GM21447 (cell line): ENCODE results near the gene ABCC1.

ENCODE experiments used
- ATAC-seq: cut with Tn5 transposase; IDR thresholded peaks from one replicate; pipeline ENCODE4 v1.9.1; 2021; ENCODE audit not compliant: unreplicated experiment

ABCC1 gene

DNA sequence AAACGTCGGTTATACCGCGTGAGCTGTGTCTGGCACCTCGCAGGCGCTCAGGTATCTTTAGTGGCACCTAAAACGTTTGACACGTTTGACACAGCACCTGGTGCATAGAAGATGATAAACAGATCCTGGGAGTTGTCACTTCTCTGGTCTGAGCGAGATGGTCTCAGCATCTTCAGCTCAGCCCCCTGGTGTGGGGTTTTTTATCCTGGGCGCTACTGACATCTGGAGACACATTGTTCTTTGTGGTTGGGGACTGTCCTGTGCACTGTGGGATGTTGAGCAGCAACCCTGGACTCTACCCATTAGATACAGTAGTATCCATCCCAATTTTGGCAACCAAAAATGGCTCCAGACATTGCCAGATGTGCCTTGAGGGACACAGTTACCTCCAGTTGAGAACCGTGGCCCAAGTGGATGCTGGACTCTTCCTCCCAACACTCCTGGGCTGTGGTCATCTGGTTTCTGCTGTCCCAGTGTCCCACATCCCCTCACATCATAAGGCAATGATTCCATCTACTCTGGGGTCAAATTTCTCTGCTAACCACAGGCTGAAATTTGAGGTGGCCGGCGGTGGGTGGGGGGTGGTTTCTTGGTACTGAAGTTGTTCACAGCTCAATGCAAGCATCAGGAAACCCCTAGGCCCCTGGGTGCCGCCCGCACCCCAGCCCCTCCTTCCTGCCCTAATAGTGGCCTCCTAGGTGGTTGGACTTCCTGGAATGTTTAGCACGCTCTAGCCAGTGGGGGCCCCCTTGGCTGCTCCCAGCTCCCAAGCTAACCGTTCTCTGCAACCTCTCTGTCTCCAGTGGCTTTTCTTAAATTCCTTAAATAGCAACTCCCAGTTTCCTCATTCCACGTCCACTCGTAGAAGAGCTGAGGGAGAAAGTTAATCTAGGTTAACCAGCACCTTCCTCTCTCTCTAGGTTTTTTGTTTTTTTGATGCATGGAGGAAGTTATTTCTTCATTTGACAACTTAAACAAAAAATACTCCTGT is 124.8 kb downstream of the ABCC1 start:
- no peak for ATAC-seq

DNA sequence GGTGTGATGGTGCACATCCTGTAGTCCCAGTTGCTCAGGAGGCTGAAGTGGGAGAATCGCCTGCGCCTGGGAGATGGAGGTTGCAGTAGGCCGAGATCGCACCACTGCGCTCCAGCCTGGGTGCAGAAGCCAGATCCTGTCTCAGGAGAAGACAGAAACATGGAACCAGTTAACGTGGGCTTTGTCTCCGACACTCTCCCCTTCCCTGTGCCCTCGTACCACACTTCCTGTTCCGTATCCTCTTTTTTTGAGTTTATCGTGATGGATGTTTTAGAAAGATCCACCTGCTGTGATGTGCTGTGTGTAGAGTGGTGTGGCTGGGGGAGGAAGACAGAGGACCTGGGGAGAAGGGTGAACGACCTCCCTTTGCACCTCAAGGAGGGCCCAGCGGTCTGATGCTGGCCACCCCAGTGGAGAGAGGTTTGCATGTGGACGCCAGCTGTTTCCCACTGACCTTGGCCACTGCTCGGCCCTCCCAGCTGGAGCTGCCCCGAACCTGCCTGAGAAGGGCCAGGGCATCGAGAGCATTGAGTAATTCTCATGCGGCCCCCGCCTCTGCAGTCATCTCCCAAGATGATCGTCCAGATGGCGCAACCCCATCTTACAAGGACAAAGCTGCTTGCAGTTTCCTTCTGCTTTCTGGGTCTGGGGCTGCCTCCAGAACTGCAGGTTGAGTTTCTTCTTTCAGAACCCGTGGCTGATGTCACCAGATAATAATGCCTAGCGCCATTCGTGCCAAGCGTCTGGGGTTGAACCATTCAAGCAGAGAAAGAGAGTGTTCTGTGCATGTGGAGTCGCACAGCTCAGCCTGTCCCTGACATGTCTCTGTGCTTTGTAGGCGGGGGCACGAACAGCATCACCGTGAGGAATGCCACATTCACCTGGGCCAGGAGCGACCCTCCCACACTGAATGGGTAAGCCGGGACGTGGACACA is 126.3 kb downstream of the ABCC1 start:
- ATAC-seq = no peak

DNA sequence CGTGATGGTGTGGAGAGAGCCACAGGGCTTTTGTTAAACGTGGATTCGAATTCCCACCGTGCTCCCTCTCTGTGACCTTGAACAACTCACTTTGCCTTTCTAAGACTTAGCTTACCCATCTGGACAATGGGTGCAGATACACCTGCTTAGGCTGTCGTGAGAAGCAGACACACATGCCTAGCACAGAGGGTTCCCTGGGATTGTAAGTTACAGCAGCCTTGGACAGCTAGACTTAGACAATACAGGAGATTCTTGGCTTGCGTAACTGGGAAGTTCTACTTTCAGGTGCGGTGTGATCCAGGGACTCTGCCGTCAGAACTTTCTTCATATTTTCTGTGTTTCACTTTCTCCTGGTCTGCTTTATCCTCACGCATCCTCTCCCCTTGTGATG is 127.0 kb downstream of the ABCC1 start:
- no peak for ATAC-seq

DNA sequence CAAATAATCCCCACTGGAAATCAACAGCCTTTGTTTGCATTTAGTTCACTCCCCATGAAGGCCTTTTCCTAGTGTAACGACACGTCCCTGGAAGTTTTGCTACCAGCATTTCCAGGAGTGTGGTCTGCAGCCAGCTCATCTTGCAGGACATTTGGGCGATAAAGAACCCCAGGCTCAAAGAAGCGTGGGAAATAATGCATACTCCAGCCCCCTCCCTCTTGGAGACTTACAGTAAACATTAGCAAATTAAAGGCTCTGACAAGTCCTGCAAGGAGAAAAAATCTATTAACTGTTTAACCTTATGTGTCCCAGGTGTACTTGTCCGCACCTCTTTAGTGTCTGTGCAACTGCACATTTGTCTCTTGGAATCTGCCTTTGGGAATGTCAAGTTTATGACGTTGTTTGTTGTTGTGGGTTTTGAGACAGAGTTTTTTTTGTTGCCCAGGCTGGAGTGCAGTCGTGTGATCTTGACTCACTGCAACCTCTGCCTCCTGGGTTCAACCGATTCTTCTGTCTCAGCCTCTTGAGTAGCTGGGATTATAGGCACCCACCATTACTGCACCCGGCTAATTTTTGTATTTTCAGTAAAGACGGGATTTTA is 131.1 kb downstream of the ABCC1 start:
- no peak for ATAC-seq

DNA sequence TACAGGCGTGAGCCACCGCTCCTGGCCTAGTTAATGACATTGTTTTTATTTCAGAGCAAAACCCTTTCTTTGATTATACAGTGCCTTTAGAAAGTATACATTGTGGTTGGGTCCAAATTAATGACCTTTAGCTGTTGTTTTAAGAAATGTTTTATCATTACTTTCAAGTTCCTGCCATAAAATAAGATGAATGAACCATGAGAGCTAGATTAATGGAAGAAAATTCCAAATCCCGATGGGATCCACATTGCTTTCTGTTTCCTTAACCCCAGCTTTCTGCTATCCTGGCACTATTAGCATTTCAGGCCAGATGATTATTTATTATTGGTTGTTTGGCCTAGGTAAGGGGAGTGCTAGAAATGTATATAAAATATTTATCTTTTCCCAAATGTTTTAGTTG is 131.7 kb downstream of the ABCC1 start:
- ATAC-seq = no peak

DNA sequence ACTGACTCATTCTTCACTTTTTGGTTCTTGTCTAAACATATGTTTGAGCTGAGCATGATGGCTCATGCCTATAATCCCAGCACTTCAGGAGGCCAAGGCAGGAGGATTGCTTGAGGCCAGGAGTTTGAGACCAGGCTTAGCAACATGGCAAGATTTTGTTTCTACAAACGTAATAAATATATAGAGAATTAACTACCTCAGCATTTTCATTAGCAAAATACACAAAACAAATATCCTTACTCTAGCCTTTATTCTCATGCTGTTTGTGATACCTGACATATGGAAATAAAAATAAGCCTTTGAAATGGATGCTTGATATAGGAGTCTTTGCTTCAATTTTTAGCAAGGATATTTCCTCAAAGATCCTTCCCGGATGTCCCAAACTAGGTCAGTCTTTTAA is 132.8 kb downstream of the ABCC1 start:
- no peak for ATAC-seq

DNA sequence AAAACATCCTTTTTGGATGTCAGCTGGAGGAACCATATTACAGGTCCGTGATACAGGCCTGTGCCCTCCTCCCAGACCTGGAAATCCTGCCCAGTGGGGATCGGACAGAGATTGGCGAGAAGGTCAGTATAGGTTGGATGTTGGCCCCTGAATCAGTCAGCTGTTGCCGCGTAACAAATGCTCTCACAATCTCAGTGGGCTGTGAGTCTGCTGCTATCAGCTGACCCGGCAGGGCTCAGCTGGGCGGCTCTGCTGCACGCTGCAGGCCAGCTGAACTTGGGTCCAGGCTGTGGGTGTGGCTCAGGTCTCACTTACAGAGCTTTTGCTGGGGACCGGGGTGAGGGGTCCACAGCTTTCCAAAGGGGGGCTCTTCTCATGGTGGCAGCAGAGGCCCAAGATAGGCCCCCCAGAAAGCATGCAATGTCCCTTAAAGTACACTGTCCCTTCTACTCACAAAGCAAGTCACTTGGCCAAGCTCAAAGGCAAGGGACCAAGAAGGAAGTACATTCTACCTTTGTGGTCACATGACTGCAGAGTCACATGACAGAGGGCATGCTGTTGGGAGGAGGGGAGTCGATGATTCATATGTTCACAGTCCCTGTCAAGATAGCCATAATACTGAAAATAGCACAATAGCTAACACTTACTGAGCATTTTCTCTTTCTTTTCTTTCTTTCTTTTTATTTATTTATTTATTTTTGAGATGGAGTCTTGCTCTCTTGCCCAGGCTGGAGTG is 134.2 kb downstream of the ABCC1 start:
- ATAC-seq = no peak

DNA sequence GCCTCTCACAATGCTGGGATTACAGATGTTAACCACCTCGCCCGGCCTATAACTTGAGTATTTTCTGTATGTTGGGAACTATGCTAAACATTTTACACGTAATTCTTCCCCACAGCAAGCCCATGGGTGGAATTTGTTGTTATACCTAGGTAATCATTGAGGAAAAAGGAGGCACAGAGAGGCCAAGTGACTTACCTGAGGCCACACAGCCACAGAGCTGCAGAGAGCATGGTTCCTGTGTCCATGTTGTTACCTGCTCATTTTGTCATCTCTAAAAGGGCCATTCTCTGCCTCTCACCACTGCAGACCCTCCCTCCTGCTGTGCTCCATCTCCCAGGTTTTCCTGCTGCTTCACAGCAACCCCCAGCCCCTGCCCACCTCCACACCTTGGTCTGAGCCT is 135.5 kb downstream of the ABCC1 start:
- no peak for ATAC-seq

DNA sequence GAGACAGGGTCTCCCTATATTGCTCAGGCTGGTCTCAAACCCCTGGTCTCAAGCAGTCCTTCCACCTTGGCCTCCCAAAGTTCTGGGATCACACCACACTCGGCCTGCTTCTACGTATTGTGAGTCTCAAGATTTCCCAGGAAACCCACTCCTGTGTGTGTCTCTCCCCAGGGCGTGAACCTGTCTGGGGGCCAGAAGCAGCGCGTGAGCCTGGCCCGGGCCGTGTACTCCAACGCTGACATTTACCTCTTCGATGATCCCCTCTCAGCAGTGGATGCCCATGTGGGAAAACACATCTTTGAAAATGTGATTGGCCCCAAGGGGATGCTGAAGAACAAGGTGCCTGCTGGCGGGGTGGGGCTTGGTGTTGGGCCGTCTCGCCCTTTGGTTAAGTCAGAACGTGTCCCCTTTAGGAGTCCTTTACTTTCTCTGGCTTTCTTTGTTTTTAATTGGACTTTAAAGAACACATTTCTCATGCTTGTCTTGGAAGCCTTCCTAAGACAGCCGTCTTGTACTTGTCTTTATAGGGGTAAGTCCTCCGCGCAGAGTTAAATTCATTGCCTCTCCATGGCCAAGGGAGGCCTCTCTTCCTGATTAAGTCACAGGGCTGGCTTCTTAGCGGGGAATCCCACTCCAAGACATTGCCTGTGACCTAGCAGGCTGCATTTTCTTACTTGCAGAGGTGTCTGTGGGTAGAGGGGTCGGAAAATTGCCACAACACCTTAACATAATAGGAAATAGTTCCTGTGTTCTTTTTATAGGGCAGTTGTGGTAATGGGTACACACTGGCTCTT is 137.4 kb downstream of the ABCC1 start:
- ATAC-seq = no peak

DNA sequence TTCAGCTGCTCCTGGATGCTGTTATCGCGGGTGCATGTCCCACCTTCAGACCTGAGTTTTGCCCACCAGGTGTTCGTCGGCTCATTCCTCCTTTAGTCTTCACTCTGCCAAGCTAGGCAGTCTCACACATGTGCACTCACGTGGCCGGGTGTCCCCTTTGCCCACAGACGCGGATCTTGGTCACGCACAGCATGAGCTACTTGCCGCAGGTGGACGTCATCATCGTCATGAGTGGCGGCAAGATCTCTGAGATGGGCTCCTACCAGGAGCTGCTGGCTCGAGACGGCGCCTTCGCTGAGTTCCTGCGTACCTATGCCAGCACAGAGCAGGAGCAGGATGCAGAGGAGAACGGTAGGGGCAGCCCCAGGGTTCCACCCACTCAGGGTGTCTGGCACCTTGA is 140.8 kb downstream of the ABCC1 start:
- no peak for ATAC-seq

DNA sequence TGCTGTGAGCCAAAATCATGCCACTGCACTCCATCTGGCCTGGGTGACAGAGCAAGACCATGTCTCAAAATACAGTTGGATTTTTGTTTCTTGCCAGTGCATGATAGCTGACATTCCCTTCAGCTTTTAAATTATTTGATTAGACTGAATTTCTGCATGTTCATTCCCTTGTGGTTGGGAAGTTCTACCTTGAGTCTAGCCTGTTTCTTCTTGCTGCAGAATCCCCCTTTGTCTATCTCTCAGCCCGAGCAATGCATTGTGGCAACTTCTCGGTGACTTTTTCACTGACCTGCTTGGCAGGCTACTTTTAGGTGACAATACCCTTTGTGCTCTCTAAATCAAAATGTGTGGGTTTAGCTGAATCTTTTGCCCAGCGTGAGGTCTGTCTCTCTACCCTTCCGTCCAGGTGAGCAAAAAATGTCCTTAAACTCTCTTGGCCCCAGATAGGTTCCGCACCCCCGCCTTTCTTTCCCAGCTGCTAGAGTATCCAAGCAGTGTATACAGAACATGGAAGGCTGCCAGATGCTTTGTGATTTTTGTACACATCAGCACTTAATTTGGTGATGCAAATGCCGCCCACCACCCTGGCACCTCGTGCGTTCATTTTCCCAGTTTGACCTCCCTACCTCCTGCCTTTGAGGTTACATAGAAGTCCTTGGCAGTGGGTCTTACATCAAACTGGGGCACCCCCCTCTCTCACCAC is 143.7 kb downstream of the ABCC1 start:
- no peak for ATAC-seq

DNA sequence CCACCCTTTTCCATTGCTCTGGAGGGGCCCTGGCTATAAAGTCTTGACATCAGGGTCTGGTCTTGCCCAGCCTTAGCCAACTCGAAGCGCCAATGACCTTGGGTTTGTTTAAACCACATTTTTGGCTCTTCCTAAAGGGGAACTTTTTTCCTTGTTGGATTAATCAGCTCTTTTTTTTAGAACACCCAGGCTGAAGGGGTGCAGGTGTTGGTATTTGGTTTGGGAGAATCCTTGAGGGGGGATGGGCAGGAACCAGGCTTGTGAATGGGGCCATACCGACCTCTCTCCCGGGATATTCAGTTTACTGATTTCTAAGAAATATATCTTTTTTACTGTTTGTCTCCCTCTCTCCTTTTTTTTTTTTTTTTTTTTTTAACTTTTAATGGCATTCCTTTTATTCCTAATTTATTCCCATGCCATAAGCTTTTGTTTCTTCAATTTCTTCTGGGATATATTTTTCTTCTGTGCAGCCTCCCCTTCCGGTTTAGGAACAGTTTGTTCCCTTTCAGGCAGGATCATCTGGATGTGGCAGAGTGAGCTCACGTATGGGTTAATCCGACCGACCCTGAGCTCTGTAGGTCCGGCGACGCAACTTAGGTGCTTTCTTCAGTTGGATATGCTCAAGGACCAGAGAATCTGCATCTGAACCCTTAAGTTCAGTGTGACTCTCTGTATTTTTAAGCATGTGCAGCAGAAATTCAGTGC is 144.4 kb downstream of the ABCC1 start:
- no peak for ATAC-seq

DNA sequence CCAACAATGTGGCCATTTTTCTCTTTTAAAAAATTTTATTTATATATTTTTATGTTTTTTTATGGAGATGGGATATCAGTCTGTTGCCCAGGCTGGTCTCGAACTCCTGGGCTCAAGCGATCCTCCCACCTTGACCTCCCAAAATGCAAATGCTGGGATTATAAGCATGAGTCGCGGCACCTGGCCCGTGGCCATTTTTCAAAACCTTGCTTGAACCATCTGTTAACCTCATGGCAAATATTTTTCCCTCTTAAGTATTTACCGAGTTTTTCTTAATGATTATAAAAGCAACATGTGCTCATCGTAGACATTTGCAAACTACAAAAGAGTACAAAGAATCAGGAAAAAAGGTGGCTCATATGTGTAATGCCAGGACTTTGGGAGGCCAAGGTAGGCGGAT is 146.2 kb downstream of the ABCC1 start:
- ATAC-seq = no peak

DNA sequence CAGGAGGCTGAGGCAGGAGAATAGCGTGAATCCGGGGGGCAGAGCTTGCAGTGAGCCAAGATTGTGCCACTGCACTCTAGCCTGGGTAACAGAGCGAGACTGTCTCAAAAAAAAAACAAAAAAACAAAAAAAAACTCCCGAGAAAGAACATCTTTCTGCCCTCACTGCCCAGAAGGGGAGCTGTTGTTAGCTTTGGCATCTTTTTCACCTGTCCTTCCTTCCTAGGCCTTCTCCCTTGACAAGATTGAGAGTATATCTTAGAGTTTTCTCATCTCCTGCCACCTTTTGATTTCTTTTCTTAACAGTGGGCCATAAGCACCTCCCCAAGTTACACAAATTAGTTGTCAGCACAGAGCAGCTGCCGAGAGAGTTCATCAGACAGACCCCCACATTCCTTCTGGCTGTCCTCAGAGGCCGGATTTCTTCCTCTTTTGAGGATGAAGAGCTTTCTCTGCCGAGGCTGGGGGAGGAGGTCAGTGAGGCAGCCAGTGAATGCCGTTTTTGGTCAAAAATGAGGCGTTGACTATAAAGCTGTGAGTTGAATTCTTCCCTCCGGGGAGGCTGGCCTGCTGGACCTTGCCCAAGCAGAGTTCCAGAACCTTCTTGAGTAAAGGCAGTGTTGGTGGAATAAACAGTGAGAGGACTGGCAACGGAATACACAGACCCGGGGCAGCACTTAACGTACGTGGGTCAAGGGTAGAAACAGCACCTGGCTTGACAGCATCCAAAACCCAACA is 146.9 kb downstream of the ABCC1 start:
- no peak for ATAC-seq

DNA sequence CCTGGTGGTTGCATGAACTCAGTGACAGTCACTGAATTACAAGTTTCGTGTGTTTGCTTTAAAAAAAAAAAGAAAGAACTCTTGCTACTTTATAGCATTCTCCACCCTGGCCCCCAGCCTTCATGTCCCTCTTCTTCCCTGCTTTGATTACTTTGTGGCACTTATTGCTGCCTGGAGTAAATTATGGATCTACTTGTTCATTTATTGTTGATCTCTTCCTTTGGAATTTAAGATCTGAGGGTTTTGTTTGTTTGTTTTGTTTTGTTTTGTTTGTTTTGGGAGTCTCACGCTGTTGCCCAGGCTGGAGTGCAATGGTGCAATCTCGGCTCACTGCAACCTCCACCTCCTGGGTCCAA is 147.4 kb downstream of the ABCC1 start:
- no peak for ATAC-seq

DNA sequence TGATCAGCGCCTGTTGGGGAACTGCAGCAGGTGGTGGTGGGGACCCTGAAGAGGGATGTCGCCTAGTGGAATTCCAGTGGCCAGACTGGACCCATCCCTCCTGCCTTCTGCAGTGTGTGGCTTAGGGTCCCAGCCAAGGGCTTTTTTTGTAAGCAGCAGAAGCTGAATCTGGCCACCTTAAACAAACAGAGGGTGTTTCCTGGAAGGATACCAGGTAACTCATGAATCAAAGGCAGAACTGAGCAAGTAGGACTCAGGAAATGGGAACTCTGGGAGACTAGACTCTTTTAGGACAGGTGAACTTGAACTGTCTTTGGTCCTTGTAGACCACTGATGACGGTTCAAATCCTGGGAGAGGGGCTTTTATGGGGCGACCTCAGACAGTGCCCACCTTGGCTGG is 149.9 kb downstream of the ABCC1 start:
- ATAC-seq = no peak

DNA sequence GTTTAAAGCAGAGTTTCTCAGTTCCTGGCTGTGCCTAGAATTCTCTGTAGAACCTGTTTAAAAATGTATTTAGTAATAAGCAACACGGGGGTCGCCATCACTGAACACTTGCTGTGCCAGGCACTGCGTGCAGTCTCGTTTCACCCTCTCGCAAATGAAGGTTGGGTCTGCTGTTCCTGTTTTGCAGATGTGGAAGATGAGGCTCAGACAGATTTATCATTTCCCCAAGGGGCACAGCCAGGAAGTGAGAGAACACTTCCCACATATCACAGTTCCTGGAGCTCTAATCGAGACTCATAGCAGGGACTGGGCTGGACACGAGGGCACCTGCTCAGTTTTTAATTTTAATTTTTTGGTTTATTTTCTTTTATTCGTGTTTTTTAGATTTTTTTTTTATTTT is 151.2 kb downstream of the ABCC1 start:
- no peak for ATAC-seq

DNA sequence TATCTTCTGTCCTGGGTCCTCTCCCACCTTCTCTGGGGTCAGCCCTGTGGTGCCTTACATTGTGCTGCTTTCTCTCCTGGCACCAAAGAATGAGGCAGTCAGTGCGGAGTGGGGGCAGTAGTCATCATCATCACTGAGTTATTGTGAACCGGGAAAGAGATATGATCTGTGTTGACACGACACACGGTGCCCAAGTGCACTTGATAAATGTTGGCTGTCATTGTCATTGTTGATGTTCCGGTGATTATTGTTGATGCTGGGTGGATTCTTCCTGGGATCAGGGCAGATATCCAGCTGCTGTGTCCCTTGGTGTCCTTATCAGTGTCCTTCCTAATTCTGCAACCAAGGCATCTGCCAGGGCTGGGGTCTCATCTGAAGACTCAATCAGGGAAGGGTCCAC is 152.2 kb downstream of the ABCC1 start:
- no peak for ATAC-seq
